ENCODE measurements around the gene SLC6A17. TPM values are rescaled to one million over a fixed set of nuclear protein-coding genes. Genes with fewer than 3 reads are reported as not detected.

Gene SLC6A17
- total and polyA plus RNA-seq, 2 donors (not counting 1 experiment from before 2014, with no cell fraction given), result not detected

GRCh38 chr1:110235834-110236682 is 85.8 kb downstream of the SLC6A17 start:
- Mint-ChIP-seq H3K27me3 (no peaks in the 10 kb centered on the region), H3K4me3 (no peak overlapping the region), H3K4me1 (peaks cover 9% of the 10 kb centered on the region), H3K9me3 (ENCODE audit: insufficient read depth) (no peaks in the 10 kb centered on the region), H3K27ac (no peak overlapping the region)
- no peaks in the 10 kb centered on the region for H3K36me3 ChIP-seq (replicated peaks in 1 of 2; ENCODE audit: control extremely low read depth in 1 of 2, control insufficient read depth in 1 of 2, extremely low read depth in 1 of 2, insufficient read depth in 2 of 2, low read length in 1 of 2)
- POLR2A ChIA-PET, result no interaction called here
- H2AFZ ChIP-seq (ENCODE audit: insufficient read depth, low read depth, low read length, poor library complexity, severe bottlenecking), result no peak overlapping the region
- DNase-seq, result no peak
- 27% methylated on average over 3 of the region's 11 CpGs for WGBS (ENCODE audit: insufficient coverage)
- no peak overlapping the region for H3K9ac ChIP-seq (ENCODE audit: low read length)
- H3K4me3 ChIP-seq (ENCODE audit: control extremely low read depth in 1 of 5, extremely low read depth in 1 of 5, insufficient read depth in 1 of 5, low read depth in 2 of 5, low read length in 4 of 5), result no peak overlapping the region
- peaks cover 0 to 12% of the 10 kb centered on the region in 2 donors for H3K4me1 ChIP-seq (ENCODE audit: control insufficient read depth in 2 of 2, insufficient read depth in 2 of 2, low read length in 2 of 2)
- TF ChIP-seq EZH2 (IDR thresholded peaks at IDR 0.05; ENCODE audit: borderline replicate concordance, insufficient read depth, low read depth, low read length, poor library complexity, severe bottlenecking) (no peak), CTCF (IDR thresholded peaks at IDR 0.05) (no peak)
- intact Hi-C loops (cut with micrococcal nuclease), result no loop called here
- CTCF ChIA-PET, result interaction anchor here (1.8 kb wide), 1 partner anchor 28 kb away, joined by 5 read pairs; no protein-coding TSS in a partner anchor
- H3K9me3 ChIP-seq (ENCODE audit: control extremely low read depth in 1 of 3, control insufficient read depth in 2 of 3, insufficient read depth in 1 of 3, low read length in 2 of 3), result no peaks in the 10 kb centered on the region
- no peaks in the 10 kb centered on the region for H3K27me3 ChIP-seq (replicated peaks in 1 of 4; ENCODE audit: control extremely low read depth in 1 of 4, control insufficient read depth in 3 of 4, insufficient read depth in 4 of 4, low read length in 3 of 4)
- no peaks in the 10 kb centered on the region for H4K20me1 ChIP-seq (ENCODE audit: control insufficient read depth, insufficient read depth, low read length, poor library complexity, severe bottlenecking)
- no peak overlapping the region for H3K27ac ChIP-seq (ENCODE audit: low read length in 2 of 2)
- no peaks in the 10 kb centered on the region for H3K79me2 ChIP-seq (ENCODE audit: control insufficient read depth, insufficient read depth, low read length)
- H3K4me2 ChIP-seq (replicated peaks; ENCODE audit: low read depth, low read length, poor library complexity, severe bottlenecking), result no peak overlapping the region
- ATAC-seq (ENCODE audit: low read depth), result no peak
